Hepatocyte (in vitro differentiated cells): ENCODE data around the gene FMN1. TPM values are rescaled to one million over a fixed set of nuclear protein-coding genes. Genes with fewer than 3 reads are reported as not detected.

Experiments
- DNase-seq: peaks from one replicate; pipeline ENCODE4 v3.0.0-alpha.2; 2016; ENCODE audit warnings: low spot score
- H2AFZ ChIP-seq: fragments of 200-600 bp; sonication (generic); 2 replicates; pipeline ENCODE4 v1.6.0; 2016; ENCODE audit warnings: antibody characterized with exemption, mild to moderate bottlenecking
- H3K27ac ChIP-seq: fragments of 200-600 bp; sonication (generic); 2 replicates; pipeline ENCODE4 v1.5.1; 2016; ENCODE audit warnings: mild to moderate bottlenecking
- H3K27me3 ChIP-seq: fragments of 200-600 bp; sonication (generic); 2 replicates; pipeline ENCODE4 v1.6.1; 2016
- H3K36me3 ChIP-seq: fragments of 200-600 bp; sonication (generic); replicated peaks from 2 replicates; pipeline ENCODE4 v1.5.1; 2016; ENCODE audit warnings: low read depth; ENCODE audit not compliant: insufficient read depth
- H3K4me1 ChIP-seq: fragments of 200-600 bp; sonication (generic); 2 replicates; pipeline ENCODE4 v1.5.1; 2016; ENCODE audit warnings: mild to moderate bottlenecking, moderate library complexity; ENCODE audit not compliant: insufficient read depth
- H3K4me2 ChIP-seq: fragments of 200-600 bp; sonication (generic); 2 replicates; pipeline ENCODE4 v1.6.0; 2016
- H3K4me3 ChIP-seq: fragments of 200-600 bp; sonication (generic); 2 replicates; pipeline ENCODE4 v1.5.1; 2016; ENCODE audit warnings: mild to moderate bottlenecking
- H3K79me2 ChIP-seq: fragments of 200-600 bp; sonication (generic); 2 replicates; pipeline ENCODE4 v1.6.0; 2017; ENCODE audit warnings: mild to moderate bottlenecking
- H3K9me2 ChIP-seq: fragments of 200-600 bp; sonication (generic); replicated peaks from 2 replicates; pipeline ENCODE4 v1.6.0; 2017; ENCODE audit warnings: mild to moderate bottlenecking; ENCODE audit not compliant: insufficient read depth
- H3K9me3 ChIP-seq: fragments of 200-600 bp; sonication (generic); 2 replicates; pipeline ENCODE4 v1.5.1; 2016; ENCODE audit warnings: low read depth, mild to moderate bottlenecking
- H4K20me1 ChIP-seq: fragments of 200-600 bp; sonication (generic); 2 replicates; pipeline ENCODE4 v1.6.0; 2016; ENCODE audit warnings: mild to moderate bottlenecking; ENCODE audit not compliant: insufficient read depth, poor library complexity, severe bottlenecking
- EZH2 ChIP-seq: fragments of 200-600 bp; sonication (generic); IDR thresholded peaks from 2 replicates; pipeline ENCODE4 v1.6.1; 2016; ENCODE audit warnings: antibody characterized with exemption, mild to moderate bottlenecking, borderline replicate concordance
- EZH2phosphoT487 ChIP-seq: fragments of 200-600 bp; sonication (generic); IDR thresholded peaks from one replicate; pipeline ENCODE4 v1.6.1; 2018; ENCODE audit warnings: antibody characterized with exemption, mild to moderate bottlenecking, low read depth, moderate library complexity; ENCODE audit not compliant: unreplicated experiment, severe bottlenecking
- WGBS: methylation state at CpG from one replicate; pipeline ENCODE4 v1.1.6; 2016; ENCODE audit warnings: low lambda C conversion rate; ENCODE audit errors: missing lambda C conversion rate; 5-methylcytosine and 5-hydroxymethylcytosine counted together
- polyA plus RNA-seq: library from polyadenylated mRNA; unstranded; fragments of >200 nt; fragmentation: Nextera tagmentation; extraction: Ambion mirVana; gene quantifications from 2 replicates; pipeline ENCODE4 v1.2.1, GENCODE V29; 2016
- total RNA-seq: library from RNA; depleted of rRNA; stranded (reverse); fragments of >200 nt; gene quantifications from 2 replicates; pipeline ENCODE4 v1.2.3, GENCODE V29; 2014
- TF ChIP-seq, protein P1 (sequence below): fragments of 200-600 bp; sonication (generic); IDR thresholded peaks from 2 replicates; pipeline ENCODE4 v1.5.1; 2016; ENCODE audit warnings: antibody characterized with exemption, mild to moderate bottlenecking; ENCODE audit not compliant: poor library complexity

Gene FMN1
- total and polyA plus RNA-seq, 2 experiments from 2014 or later: 0.07 to 0.70 TPM

GRCh38 chr15:32903591-32904290 lies 290.8 kb downstream of the FMN1 start:
- DNase-seq: no peak
- H3K4me3 ChIP-seq: no peak overlapping the region
- H3K4me1 ChIP-seq: no peaks in the 10 kb centered on the region
- H3K9me2 ChIP-seq: no peaks in the 10 kb centered on the region
- H3K9me3 ChIP-seq: no peaks in the 10 kb centered on the region
- H3K36me3 ChIP-seq: no peaks in the 10 kb centered on the region
- WGBS: 70% methylated on average over 10 of the region's 10 CpGs
- H3K79me2 ChIP-seq: no peaks in the 10 kb centered on the region
- H3K27me3 ChIP-seq: no peaks in the 10 kb centered on the region
- no peak overlapping the region for H3K27ac ChIP-seq
- TF ChIP-seq EZH2phosphoT487 (no peak), EZH2 (no peak)
- TF ChIP-seq, protein P1, sequence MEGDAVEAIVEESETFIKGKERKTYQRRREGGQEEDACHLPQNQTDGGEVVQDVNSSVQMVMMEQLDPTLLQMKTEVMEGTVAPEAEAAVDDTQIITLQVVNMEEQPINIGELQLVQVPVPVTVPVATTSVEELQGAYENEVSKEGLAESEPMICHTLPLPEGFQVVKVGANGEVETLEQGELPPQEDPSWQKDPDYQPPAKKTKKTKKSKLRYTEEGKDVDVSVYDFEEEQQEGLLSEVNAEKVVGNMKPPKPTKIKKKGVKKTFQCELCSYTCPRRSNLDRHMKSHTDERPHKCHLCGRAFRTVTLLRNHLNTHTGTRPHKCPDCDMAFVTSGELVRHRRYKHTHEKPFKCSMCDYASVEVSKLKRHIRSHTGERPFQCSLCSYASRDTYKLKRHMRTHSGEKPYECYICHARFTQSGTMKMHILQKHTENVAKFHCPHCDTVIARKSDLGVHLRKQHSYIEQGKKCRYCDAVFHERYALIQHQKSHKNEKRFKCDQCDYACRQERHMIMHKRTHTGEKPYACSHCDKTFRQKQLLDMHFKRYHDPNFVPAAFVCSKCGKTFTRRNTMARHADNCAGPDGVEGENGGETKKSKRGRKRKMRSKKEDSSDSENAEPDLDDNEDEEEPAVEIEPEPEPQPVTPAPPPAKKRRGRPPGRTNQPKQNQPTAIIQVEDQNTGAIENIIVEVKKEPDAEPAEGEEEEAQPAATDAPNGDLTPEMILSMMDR: no peak
- H4K20me1 ChIP-seq: no peaks in the 10 kb centered on the region
- H3K4me2 ChIP-seq: no peak overlapping the region
- H2AFZ ChIP-seq: no peak overlapping the region

GRCh38 chr15:32901995-32902394 lies 292.5 kb downstream of the FMN1 start:
- Histone ChIP-seq H3K79me2 (no peaks in the 10 kb centered on the region), H4K20me1 (no peaks in the 10 kb centered on the region), H3K4me3 (no peak overlapping the region), H3K4me1 (no peaks in the 10 kb centered on the region), H3K36me3 (no peaks in the 10 kb centered on the region), H3K4me2 (no peak overlapping the region), H2AFZ (no peak overlapping the region), H3K9me2 (no peaks in the 10 kb centered on the region), H3K27ac (no peak overlapping the region), H3K27me3 (no peaks in the 10 kb centered on the region), H3K9me3 (no peaks in the 10 kb centered on the region)
- no peak for DNase-seq
- WGBS: 71% methylated on average over 3 of the region's 3 CpGs
- TF ChIP-seq EZH2 (no peak), EZH2phosphoT487 (no peak)
- TF ChIP-seq, protein P1: no peak

GRCh38 chr15:32901192-32901591 lies 293.3 kb downstream of the FMN1 start:
- WGBS: 83% methylated on average over 2 of the region's 2 CpGs
- DNase-seq: no peak
- H4K20me1 ChIP-seq: no peaks in the 10 kb centered on the region
- no peaks in the 10 kb centered on the region for H3K9me2 ChIP-seq
- no peak overlapping the region for H3K27ac ChIP-seq
- H3K4me1 ChIP-seq: no peaks in the 10 kb centered on the region
- H3K4me2 ChIP-seq: no peak overlapping the region
- H2AFZ ChIP-seq: no peak overlapping the region
- H3K9me3 ChIP-seq: no peaks in the 10 kb centered on the region
- H3K36me3 ChIP-seq: no peaks in the 10 kb centered on the region
- TF ChIP-seq EZH2: no peak
- no peak for TF ChIP-seq EZH2phosphoT487
- TF ChIP-seq, protein P1: no peak
- no peaks in the 10 kb centered on the region for H3K27me3 ChIP-seq
- H3K4me3 ChIP-seq: no peak overlapping the region
- no peaks in the 10 kb centered on the region for H3K79me2 ChIP-seq
